Measurements from ENCODE around the gene NXPH3.

DNA sequence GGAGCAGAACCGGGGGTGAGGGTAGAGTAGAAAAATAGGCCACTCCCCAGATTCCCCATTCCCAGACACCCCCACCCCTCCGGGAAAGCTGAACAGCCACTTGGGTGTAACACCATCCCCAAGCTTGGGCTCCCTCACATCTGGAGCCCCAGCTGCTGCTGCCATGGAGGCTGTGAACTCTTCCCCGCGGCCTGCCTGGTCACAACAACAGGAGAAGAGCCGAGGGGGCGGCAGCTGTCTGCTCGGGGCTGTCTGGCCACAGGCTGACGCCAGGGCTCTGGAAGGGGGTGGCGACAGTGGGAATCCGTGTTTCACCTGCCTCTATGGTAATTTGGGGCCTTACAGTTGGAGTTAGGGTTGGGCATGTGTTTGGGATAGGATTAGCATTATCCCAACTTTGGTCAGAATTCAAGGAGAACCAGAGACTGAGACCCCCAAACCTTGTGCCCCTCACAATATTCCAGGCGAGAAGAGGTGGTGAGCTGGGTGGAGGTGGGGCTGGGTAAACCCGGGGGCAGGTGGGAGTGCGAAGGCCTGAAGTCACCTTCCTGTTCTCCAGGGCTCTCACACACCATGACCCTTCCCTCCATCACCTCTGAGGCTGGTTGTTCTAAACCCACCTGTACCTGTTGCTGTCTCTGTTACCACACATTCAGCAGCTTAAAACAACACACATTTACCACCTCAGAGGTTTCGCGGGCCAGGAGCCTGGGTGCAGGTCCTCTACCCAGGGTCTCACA lies 29.7 kb upstream of the NXPH3 start:
- no peak for TF ChIP-seq GATA2 (IDR thresholded peaks at IDR 0.05; ENCODE audit: low read depth, low read length)
- no peak for TF ChIP-seq GATA3 (IDR thresholded peaks at IDR 0.05; ENCODE audit: low read depth, low read length)

Data from SH-SY5Y (cell line).